Keratinocyte (primary cell): ENCODE data around the gene TMEM134.
"Not testable (repeated sequence)": the region's sequence is repeated elsewhere in the genome, so short reads cannot be mapped to it uniquely, and the experiment has no call there.

Source experiments
- CTCF ChIP-seq, 3 experiments: IDR thresholded peaks in 1 of 3; conservative IDR thresholded peaks in 1 of 3; optimal IDR thresholded peaks in 1 of 3; 2 replicates in 2 of 3; 3 replicates in 1 of 3; pipeline versions ENCODE3 to v1.5.1; 2011; ENCODE audit warnings: low read length in 3 of 3, mild to moderate bottlenecking in 3 of 3, moderate library complexity in 2 of 3, control low read depth in 1 of 3, inconsistent platforms in 1 of 3; ENCODE audit not compliant: insufficient read depth in 2 of 3; ENCODE audit errors: extremely low read depth in 1 of 3
- EZH2 ChIP-seq: IDR thresholded peaks from one replicate; pipeline ENCODE4 v1.6.1; 2012; ENCODE audit warnings: inconsistent platforms, mild to moderate bottlenecking, low read length, moderate library complexity

- TF ChIP-seq CTCF (optimal IDR thresholded peaks at IDR 0.05 in 1 of 3, IDR thresholded peaks at IDR 0.05 in 1 of 3, conservative IDR thresholded peaks at IDR 0.05 in 1 of 3; ENCODE audit: extremely low read depth in 1 of 3, insufficient read depth in 2 of 3, low read length in 3 of 3); EZH2: not testable (repeated sequence)
Measured at GRCh38 chr11:67465530-67465929, 3.5 kb downstream of the TMEM134 start.
